Measurements from ENCODE around the gene ARHGEF26.

Gene ARHGEF26

GRCh38 chr3:154161806-154162205 is 40.6 kb downstream of the ARHGEF26 start:
- H3K4me1 ChIP-seq (ENCODE audit: control insufficient read depth in 1 of 2, insufficient read depth in 2 of 2, low read length in 2 of 2): peaks cover 0 to 24% of the 10 kb centered on the region in 2 donors
- H3K27ac ChIP-seq (ENCODE audit: low read length): no peak overlapping the region
- peaks cover 0 to 4% of the 10 kb centered on the region in 2 donors for H3K36me3 ChIP-seq (ENCODE audit: control insufficient read depth in 1 of 2, insufficient read depth in 2 of 2, low read length in 2 of 2)
- H3K9me3 ChIP-seq (ENCODE audit: control insufficient read depth in 1 of 2, low read length in 2 of 2): no peaks in the 10 kb centered on the region
- H3K4me3 ChIP-seq (ENCODE audit: low read depth in 1 of 2, low read length in 2 of 2): no peak overlapping the region
- H3K27me3 ChIP-seq (ENCODE audit: low read depth, low read length): no peaks in the 10 kb centered on the region

DNA sequence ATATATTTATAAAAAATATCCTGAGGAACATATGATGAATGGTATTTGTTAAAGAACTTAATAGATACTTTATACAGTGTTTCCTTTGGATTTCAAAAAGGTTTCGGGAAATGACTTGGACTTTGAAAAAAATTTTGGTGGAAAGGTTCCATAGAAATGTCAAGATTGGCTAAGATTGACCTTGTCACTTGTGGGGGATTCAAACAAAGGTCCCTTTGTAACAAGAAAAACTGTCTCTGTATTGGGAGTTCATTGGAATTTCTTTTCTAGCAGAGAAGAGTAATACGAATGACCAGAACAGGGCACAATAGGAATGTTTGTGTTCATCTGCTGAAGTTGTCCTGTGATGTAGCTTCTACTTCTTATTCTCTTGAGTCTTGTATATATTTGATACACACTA is 43.2 kb downstream of the ARHGEF26 start:
- H3K4me1 ChIP-seq (ENCODE audit: control insufficient read depth in 1 of 2, insufficient read depth in 2 of 2, low read length in 2 of 2): peaks cover 0 to 29% of the 10 kb centered on the region in 2 donors
- H3K36me3 ChIP-seq (ENCODE audit: control insufficient read depth in 1 of 2, insufficient read depth in 2 of 2, low read length in 2 of 2): peaks cover 0 to 4% of the 10 kb centered on the region in 2 donors
- no peaks in the 10 kb centered on the region for H3K9me3 ChIP-seq (ENCODE audit: control insufficient read depth in 1 of 2, low read length in 2 of 2)
- no peak overlapping the region for H3K27ac ChIP-seq (ENCODE audit: low read length)
- no peaks in the 10 kb centered on the region for H3K27me3 ChIP-seq (ENCODE audit: low read depth, low read length)
- no peak overlapping the region for H3K4me3 ChIP-seq (ENCODE audit: low read depth in 1 of 2, low read length in 2 of 2)

DNA sequence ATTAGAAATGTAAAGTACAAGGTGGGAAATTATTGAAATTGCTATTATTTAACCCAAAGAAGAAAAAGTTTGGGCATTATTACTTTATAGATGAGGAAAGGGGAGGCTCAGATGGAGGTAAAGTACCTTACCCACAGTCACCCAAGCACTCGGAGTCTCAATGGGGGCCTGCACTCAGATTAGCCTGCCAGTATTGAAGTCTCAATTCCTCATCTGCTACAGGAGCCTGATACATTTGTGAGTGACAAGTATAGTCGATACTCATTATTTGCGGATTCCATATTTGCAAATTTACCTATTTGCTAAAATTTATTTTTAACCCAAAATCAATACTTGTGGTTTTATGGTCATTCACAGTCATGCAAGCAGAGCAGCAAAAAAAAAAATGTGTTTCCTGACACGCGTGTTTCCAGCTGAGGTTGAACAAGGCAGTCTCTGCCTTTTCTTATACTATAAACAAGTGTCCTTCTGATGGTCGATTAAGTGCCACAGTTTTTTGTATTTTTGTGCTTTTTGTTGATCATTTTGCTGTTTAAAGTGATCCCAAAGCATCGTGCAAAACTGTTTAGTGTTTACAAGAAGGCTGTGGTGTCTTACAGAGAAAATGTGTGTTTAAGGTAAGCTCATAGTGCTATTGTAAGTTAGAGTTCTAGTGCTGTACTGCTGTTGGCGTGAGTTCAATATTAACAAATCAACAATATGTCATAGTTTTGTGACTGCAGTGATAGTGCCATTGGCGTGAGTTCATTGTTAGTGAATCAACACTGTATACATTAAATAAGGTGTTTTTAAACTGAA is 48.0 kb downstream of the ARHGEF26 start:
- Histone ChIP-seq H3K4me3 (ENCODE audit: low read depth in 1 of 2, low read length in 2 of 2) (no peak overlapping the region), H3K27ac (ENCODE audit: low read length) (peak overlapping the region; percentile 10), H3K36me3 (ENCODE audit: control insufficient read depth in 1 of 2, insufficient read depth in 2 of 2, low read length in 2 of 2) (no peaks in the 10 kb centered on the region), H3K9me3 (ENCODE audit: control insufficient read depth in 1 of 2, low read length in 2 of 2) (no peaks in the 10 kb centered on the region), H3K4me1 (ENCODE audit: control insufficient read depth in 1 of 2, insufficient read depth in 2 of 2, low read length in 2 of 2) (peaks cover 0 to 23% of the 10 kb centered on the region in 2 donors), H3K27me3 (ENCODE audit: low read depth, low read length) (no peaks in the 10 kb centered on the region)

- H3K4me3 ChIP-seq (ENCODE audit: low read depth in 1 of 2, low read length in 2 of 2): no peak overlapping the region
- peaks cover 0 to 23% of the 10 kb centered on the region in 2 donors for H3K4me1 ChIP-seq (ENCODE audit: control insufficient read depth in 1 of 2, insufficient read depth in 2 of 2, low read length in 2 of 2)
- H3K27ac ChIP-seq (ENCODE audit: low read length): peak overlapping the region; percentile 10
- no peaks in the 10 kb centered on the region for H3K27me3 ChIP-seq (ENCODE audit: low read depth, low read length)
- no peaks in the 10 kb centered on the region for H3K9me3 ChIP-seq (ENCODE audit: control insufficient read depth in 1 of 2, low read length in 2 of 2)
- no peaks in the 10 kb centered on the region for H3K36me3 ChIP-seq (ENCODE audit: control insufficient read depth in 1 of 2, insufficient read depth in 2 of 2, low read length in 2 of 2)
These were observed 48.6 kb downstream of the ARHGEF26 start for GRCh38 chr3:154169796-154170110.

DNA sequence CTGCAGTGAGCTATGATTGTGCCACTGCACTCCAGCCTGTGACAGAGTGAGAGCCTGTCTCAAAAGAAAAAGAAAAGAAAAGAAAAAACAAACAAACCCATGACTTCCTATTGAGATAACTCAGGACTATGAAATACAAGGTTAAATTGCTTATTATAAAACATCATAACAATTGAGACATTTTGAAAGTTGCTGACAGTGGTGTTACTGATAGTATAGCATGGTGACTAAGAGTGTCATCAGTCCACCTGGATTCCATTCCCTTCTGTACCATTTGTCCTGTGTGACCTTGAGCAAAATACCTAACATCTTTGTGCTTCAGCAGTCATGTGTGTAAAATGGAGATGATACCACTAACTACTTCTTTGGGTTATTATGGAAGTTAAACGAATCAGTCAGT is 49.1 kb downstream of the ARHGEF26 start:
- no peak overlapping the region for H3K4me3 ChIP-seq (ENCODE audit: low read depth in 1 of 2, low read length in 2 of 2)
- peak overlapping the region; percentile 3 for H3K27ac ChIP-seq (ENCODE audit: low read length)
- no peaks in the 10 kb centered on the region for H3K36me3 ChIP-seq (ENCODE audit: control insufficient read depth in 1 of 2, insufficient read depth in 2 of 2, low read length in 2 of 2)
- no peaks in the 10 kb centered on the region for H3K27me3 ChIP-seq (ENCODE audit: low read depth, low read length)
- no peaks in the 10 kb centered on the region for H3K9me3 ChIP-seq (ENCODE audit: control insufficient read depth in 1 of 2, low read length in 2 of 2)
- H3K4me1 ChIP-seq (ENCODE audit: control insufficient read depth in 1 of 2, insufficient read depth in 2 of 2, low read length in 2 of 2): peaks cover 0 to 23% of the 10 kb centered on the region in 2 donors

- no peak overlapping the region for H3K27ac ChIP-seq (ENCODE audit: low read length)
- H3K4me3 ChIP-seq (ENCODE audit: low read depth in 1 of 2, low read length in 2 of 2): no peak overlapping the region
- H3K27me3 ChIP-seq (ENCODE audit: low read depth, low read length): no peaks in the 10 kb centered on the region
- H3K4me1 ChIP-seq (ENCODE audit: control insufficient read depth in 1 of 2, insufficient read depth in 2 of 2, low read length in 2 of 2): peaks cover 0 to 31% of the 10 kb centered on the region in 2 donors
- H3K36me3 ChIP-seq (ENCODE audit: control insufficient read depth in 1 of 2, insufficient read depth in 2 of 2, low read length in 2 of 2): no peaks in the 10 kb centered on the region
- no peaks in the 10 kb centered on the region for H3K9me3 ChIP-seq (ENCODE audit: control insufficient read depth in 1 of 2, low read length in 2 of 2)
These were observed 53.9 kb downstream of the ARHGEF26 start for GRCh38 chr3:154175041-154175440.

DNA sequence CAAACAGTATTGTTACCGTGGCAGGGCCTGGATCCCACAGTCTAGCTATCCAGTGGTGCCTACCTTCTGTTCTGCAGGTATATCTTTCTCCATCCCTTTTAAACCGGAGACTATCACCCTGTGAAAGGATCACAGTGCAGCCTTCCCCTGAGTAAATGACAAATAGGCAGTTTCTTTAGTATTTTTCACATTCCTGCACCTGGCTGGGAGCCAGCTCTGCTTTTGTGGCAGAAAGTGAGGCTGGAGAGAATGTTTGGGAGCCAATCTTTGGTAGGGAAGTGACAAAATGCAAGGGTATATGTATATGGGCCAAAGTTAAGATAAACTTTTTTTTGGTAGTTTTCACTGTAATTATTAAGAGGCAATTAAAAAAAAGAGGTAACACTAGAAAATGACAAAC is 54.8 kb downstream of the ARHGEF26 start:
- Histone ChIP-seq H3K27me3 (ENCODE audit: low read depth, low read length) (no peaks in the 10 kb centered on the region), H3K36me3 (ENCODE audit: control insufficient read depth in 1 of 2, insufficient read depth in 2 of 2, low read length in 2 of 2) (no peaks in the 10 kb centered on the region), H3K4me3 (ENCODE audit: low read depth in 1 of 2, low read length in 2 of 2) (no peak overlapping the region), H3K9me3 (ENCODE audit: control insufficient read depth in 1 of 2, low read length in 2 of 2) (no peaks in the 10 kb centered on the region), H3K27ac (ENCODE audit: low read length) (peak overlapping the region; percentile 34), H3K4me1 (ENCODE audit: control insufficient read depth in 1 of 2, insufficient read depth in 2 of 2, low read length in 2 of 2) (peaks cover 0 to 29% of the 10 kb centered on the region in 2 donors)

GRCh38 chr3:154177406-154177805 is 56.2 kb downstream of the ARHGEF26 start:
- peaks cover 0 to 31% of the 10 kb centered on the region in 2 donors for H3K4me1 ChIP-seq (ENCODE audit: control insufficient read depth in 1 of 2, insufficient read depth in 2 of 2, low read length in 2 of 2)
- H3K9me3 ChIP-seq (ENCODE audit: control insufficient read depth in 1 of 2, low read length in 2 of 2): no peaks in the 10 kb centered on the region
- no peak overlapping the region for H3K4me3 ChIP-seq (ENCODE audit: low read depth in 1 of 2, low read length in 2 of 2)

GRCh38 chr3:154178172-154178571 is 57.0 kb downstream of the ARHGEF26 start:
- H3K27me3 ChIP-seq (ENCODE audit: low read depth, low read length): no peaks in the 10 kb centered on the region
- peaks cover 0 to 30% of the 10 kb centered on the region in 2 donors for H3K4me1 ChIP-seq (ENCODE audit: control insufficient read depth in 1 of 2, insufficient read depth in 2 of 2, low read length in 2 of 2)
- H3K27ac ChIP-seq (ENCODE audit: low read length): no peak overlapping the region

More at GRCh38 chr3:154177406-154177805, 56.2 kb downstream of the ARHGEF26 start:
- H3K27me3 ChIP-seq (ENCODE audit: low read depth, low read length): no peaks in the 10 kb centered on the region
- H3K27ac ChIP-seq (ENCODE audit: low read length): no peak overlapping the region
- no peaks in the 10 kb centered on the region for H3K36me3 ChIP-seq (ENCODE audit: control insufficient read depth in 1 of 2, insufficient read depth in 2 of 2, low read length in 2 of 2)

GRCh38 chr3:154180836-154181691 is 59.9 kb downstream of the ARHGEF26 start:
- peaks cover 0 to 16% of the 10 kb centered on the region in 2 donors for H3K4me1 ChIP-seq (ENCODE audit: control insufficient read depth in 1 of 2, insufficient read depth in 2 of 2, low read length in 2 of 2)
- no peaks in the 10 kb centered on the region for H3K27me3 ChIP-seq (ENCODE audit: low read depth, low read length)
- peak overlapping the region; percentile 78 for H3K27ac ChIP-seq (ENCODE audit: low read length)

More at GRCh38 chr3:154178172-154178571, 57.0 kb downstream of the ARHGEF26 start:
- Histone ChIP-seq H3K36me3 (ENCODE audit: control insufficient read depth in 1 of 2, insufficient read depth in 2 of 2, low read length in 2 of 2) (no peaks in the 10 kb centered on the region), H3K9me3 (ENCODE audit: control insufficient read depth in 1 of 2, low read length in 2 of 2) (no peaks in the 10 kb centered on the region), H3K4me3 (ENCODE audit: low read depth in 1 of 2, low read length in 2 of 2) (no peak overlapping the region)

GRCh38 chr3:154182322-154182922 is 61.2 kb downstream of the ARHGEF26 start:
- no peak overlapping the region for H3K4me3 ChIP-seq (ENCODE audit: low read depth in 1 of 2, low read length in 2 of 2)
- H3K36me3 ChIP-seq (ENCODE audit: control insufficient read depth in 1 of 2, insufficient read depth in 2 of 2, low read length in 2 of 2): no peaks in the 10 kb centered on the region
- H3K27ac ChIP-seq (ENCODE audit: low read length): peak overlapping the region; percentile 7
- no peaks in the 10 kb centered on the region for H3K27me3 ChIP-seq (ENCODE audit: low read depth, low read length)
- peaks cover 0 to 11% of the 10 kb centered on the region in 2 donors for H3K4me1 ChIP-seq (ENCODE audit: control insufficient read depth in 1 of 2, insufficient read depth in 2 of 2, low read length in 2 of 2)
- no peaks in the 10 kb centered on the region for H3K9me3 ChIP-seq (ENCODE audit: control insufficient read depth in 1 of 2, low read length in 2 of 2)

More at GRCh38 chr3:154180836-154181691, 59.9 kb downstream of the ARHGEF26 start:
- H3K9me3 ChIP-seq (ENCODE audit: control insufficient read depth in 1 of 2, low read length in 2 of 2): no peaks in the 10 kb centered on the region
- H3K4me3 ChIP-seq (ENCODE audit: low read depth in 1 of 2, low read length in 2 of 2): no peak overlapping the region
- H3K36me3 ChIP-seq (ENCODE audit: control insufficient read depth in 1 of 2, insufficient read depth in 2 of 2, low read length in 2 of 2): no peaks in the 10 kb centered on the region

Measured in muscle layer of duodenum (tissue), 2 donors.